Caco-2 (cell line): ENCODE measurements around the gene GHR. TPM values are rescaled to one million over a fixed set of nuclear protein-coding genes. Genes with fewer than 3 reads are reported as not detected.

Source experiments
- BruUV-seq: library from RNA; stranded (reverse); fragments of 400-500 nt; replicated peaks from 2 replicates; lab custom pipeline; 2021; lab: Mats Ljungman, UMichigan
- CTCF ChIA-PET: fragments of 300-600 bp; sonication (Branson Sonifier 250); formaldehyde crosslinking; loops from one replicate; lab custom pipeline; 2022; ENCODE audit warnings: antibody characterized with exemption; lab: Charles Lee
- POLR2A ChIA-PET: fragments of 300-600 bp; sonication (Branson Sonifier 250); formaldehyde crosslinking; loops from one replicate; lab custom pipeline; 2022; ENCODE audit warnings: antibody characterized with exemption; lab: Charles Lee
- DNase-seq, 2 experiments: peaks; one replicate each; pipeline versions ENCODE4 v3.0.0 to v3.0.0-alpha.2; 2020 to 2022
- H3K27me3 ChIP-seq: replicated peaks from 2 replicates; pipeline ENCODE4 v1.6.0; 2011; ENCODE audit warnings: low read length; ENCODE audit not compliant: control insufficient read depth, insufficient read depth
- H3K36me3 ChIP-seq: 2 replicates; pipeline ENCODE4 v1.5.1; 2011; ENCODE audit warnings: low read length; ENCODE audit not compliant: control insufficient read depth, insufficient read depth
- H3K4me1 ChIP-seq: fragments of 250-450 bp; sonication (Bioruptor Pico); 2 replicates; pipeline ENCODE4 v1.5.1; 2020; ENCODE audit warnings: mild to moderate bottlenecking
- H3K4me3 ChIP-seq: 2 replicates; pipeline ENCODE4 v1.5.1; 2011; ENCODE audit warnings: low read depth, mild to moderate bottlenecking, control low read depth, low read length
- H3K9me3 ChIP-seq: fragments of 250-450 bp; sonication (Bioruptor Pico); 2 replicates; pipeline ENCODE4 v1.5.1; 2020; ENCODE audit warnings: mild to moderate bottlenecking, moderate library complexity
- H3K27ac Mint-ChIP-seq: one replicate; pipeline ENCODE4 v1.8.0; 2022; ENCODE audit warnings: mixed read lengths; ENCODE audit not compliant: unreplicated experiment
- H3K27me3 Mint-ChIP-seq: one replicate; pipeline ENCODE4 v1.8.0; 2022; ENCODE audit warnings: mixed read lengths; ENCODE audit not compliant: insufficient read depth, unreplicated experiment
- H3K36me3 Mint-ChIP-seq: one replicate; pipeline ENCODE4 v1.8.0; 2022; ENCODE audit warnings: mild to moderate bottlenecking, mixed read lengths; ENCODE audit not compliant: insufficient read depth, unreplicated experiment
- H3K4me1 Mint-ChIP-seq: one replicate; pipeline ENCODE4 v1.8.0; 2022; ENCODE audit warnings: low read depth, mixed read lengths; ENCODE audit not compliant: unreplicated experiment
- H3K4me3 Mint-ChIP-seq: one replicate; pipeline ENCODE4 v1.8.0; 2022; ENCODE audit warnings: mild to moderate bottlenecking, moderate library complexity, mixed read lengths; ENCODE audit not compliant: unreplicated experiment
- H3K9me3 Mint-ChIP-seq: one replicate; pipeline ENCODE4 v1.8.0; 2022; ENCODE audit warnings: mixed read lengths; ENCODE audit not compliant: unreplicated experiment
- intact Hi-C: fragments of 100-400 bp; cut with micrococcal nuclease; formaldehyde crosslinking; loops from one replicate; pipeline ENCODE4 v1.10.0; 2022; ENCODE audit not compliant: unreplicated experiment
- total RNA-seq: library from RNA; stranded (reverse); gene quantifications from 2 replicates; pipeline ENCODE4 v1.2.3, GENCODE V29; 2022
- TF ChIP-seq, protein P1 (sequence below), 2 experiments: fragments of 200-600 bp in 1 of 2; IDR thresholded peaks; 1 replicate in 1 of 2; 2 replicates in 1 of 2; pipeline versions ENCODE4 v1.5.1 to v1.8.0; 2011 to 2022; ENCODE audit warnings: antibody characterized with exemption in 1 of 2, control low read depth in 1 of 2, inconsistent platforms in 1 of 2, low read depth in 1 of 2, low read length in 1 of 2, mild to moderate bottlenecking in 1 of 2, moderate library complexity in 1 of 2; ENCODE audit not compliant: insufficient read depth in 1 of 2, severe bottlenecking in 1 of 2, unreplicated experiment in 1 of 2

The GHR gene
- total RNA-seq, 1 experiment from 2014 or later = 0.54 TPM

DNA sequence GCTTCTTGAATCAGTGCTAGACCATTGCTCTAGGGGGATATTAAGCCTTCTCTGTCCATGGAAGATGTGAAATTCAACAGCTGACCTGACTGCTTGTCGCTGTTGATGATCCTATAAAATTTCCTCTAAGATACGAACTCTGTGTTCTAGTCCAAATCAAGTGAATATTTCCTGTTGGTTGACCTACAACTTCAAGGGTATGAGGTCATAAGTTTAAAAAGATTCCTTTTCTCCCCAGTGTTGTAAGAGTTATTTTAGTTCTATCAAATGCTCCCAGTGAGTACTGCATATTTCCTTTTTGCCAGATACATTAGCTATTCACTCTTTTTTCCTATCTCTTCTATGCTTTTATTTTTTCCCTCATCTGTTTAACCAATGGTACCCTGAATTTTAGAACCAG lies 230.5 kb downstream of the GHR start:
- H3K36me3 Mint-ChIP-seq = no peaks in the 10 kb centered on the region
- DNase-seq = no peak
- Histone ChIP-seq H3K4me3 (no peak overlapping the region), H3K4me1 (no peaks in the 10 kb centered on the region), H3K9me3 (no peaks in the 10 kb centered on the region), H3K36me3 (no peaks in the 10 kb centered on the region), H3K27me3 (no peaks in the 10 kb centered on the region)
- no TSS peak for BruUV-seq
- no peaks in the 10 kb centered on the region for H3K27me3 Mint-ChIP-seq
- H3K9me3 Mint-ChIP-seq = no peaks in the 10 kb centered on the region
- TF ChIP-seq, protein P1, sequence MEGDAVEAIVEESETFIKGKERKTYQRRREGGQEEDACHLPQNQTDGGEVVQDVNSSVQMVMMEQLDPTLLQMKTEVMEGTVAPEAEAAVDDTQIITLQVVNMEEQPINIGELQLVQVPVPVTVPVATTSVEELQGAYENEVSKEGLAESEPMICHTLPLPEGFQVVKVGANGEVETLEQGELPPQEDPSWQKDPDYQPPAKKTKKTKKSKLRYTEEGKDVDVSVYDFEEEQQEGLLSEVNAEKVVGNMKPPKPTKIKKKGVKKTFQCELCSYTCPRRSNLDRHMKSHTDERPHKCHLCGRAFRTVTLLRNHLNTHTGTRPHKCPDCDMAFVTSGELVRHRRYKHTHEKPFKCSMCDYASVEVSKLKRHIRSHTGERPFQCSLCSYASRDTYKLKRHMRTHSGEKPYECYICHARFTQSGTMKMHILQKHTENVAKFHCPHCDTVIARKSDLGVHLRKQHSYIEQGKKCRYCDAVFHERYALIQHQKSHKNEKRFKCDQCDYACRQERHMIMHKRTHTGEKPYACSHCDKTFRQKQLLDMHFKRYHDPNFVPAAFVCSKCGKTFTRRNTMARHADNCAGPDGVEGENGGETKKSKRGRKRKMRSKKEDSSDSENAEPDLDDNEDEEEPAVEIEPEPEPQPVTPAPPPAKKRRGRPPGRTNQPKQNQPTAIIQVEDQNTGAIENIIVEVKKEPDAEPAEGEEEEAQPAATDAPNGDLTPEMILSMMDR (IDR thresholded peaks at IDR 0.05; ENCODE audit: insufficient read depth in 1 of 2, low read depth in 1 of 2, low read length in 1 of 2, severe bottlenecking in 1 of 2, unreplicated experiment in 1 of 2) = no peak
- POLR2A ChIA-PET = no interaction called here
- H3K4me1 Mint-ChIP-seq = no peaks in the 10 kb centered on the region
- no peak overlapping the region for H3K27ac Mint-ChIP-seq
- no peak overlapping the region for H3K4me3 Mint-ChIP-seq
- CTCF ChIA-PET = no interaction called here
- intact Hi-C loops = no loop called here

DNA sequence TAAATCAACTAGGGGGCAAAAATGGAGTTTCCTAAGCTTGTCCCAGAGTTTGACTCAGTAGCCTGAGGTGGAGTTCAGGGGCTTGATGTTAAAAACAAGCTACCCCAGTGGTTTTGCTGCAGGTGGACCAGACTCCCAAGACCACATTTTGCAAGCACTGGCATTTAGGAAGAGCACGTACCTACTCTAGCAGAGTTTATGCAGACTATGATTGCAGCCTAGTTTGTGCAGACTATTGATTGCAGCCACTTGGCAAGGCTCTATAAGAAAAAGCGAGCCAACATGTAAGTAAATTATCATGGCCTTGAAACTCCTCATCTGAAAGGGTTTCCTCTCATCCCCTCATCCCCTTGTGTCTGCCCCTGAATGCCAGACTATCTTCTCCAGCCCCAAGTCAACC lies 231.4 kb downstream of the GHR start:
- ChIA-PET POLR2A (no interaction called here), CTCF (no interaction called here)
- Mint-ChIP-seq H3K36me3 (no peaks in the 10 kb centered on the region), H3K4me3 (no peak overlapping the region), H3K27ac (no peak overlapping the region), H3K27me3 (no peaks in the 10 kb centered on the region), H3K9me3 (no peaks in the 10 kb centered on the region), H3K4me1 (no peaks in the 10 kb centered on the region)
- no peak overlapping the region for H3K4me3 ChIP-seq
- H3K27me3 ChIP-seq = no peaks in the 10 kb centered on the region
- intact Hi-C loops = no loop called here
- DNase-seq = no peak
- H3K9me3 ChIP-seq = no peaks in the 10 kb centered on the region
- H3K36me3 ChIP-seq = no peaks in the 10 kb centered on the region
- no TSS peak for BruUV-seq
- no peaks in the 10 kb centered on the region for H3K4me1 ChIP-seq
- TF ChIP-seq, protein P1 (IDR thresholded peaks at IDR 0.05; ENCODE audit: insufficient read depth in 1 of 2, low read depth in 1 of 2, low read length in 1 of 2, severe bottlenecking in 1 of 2, unreplicated experiment in 1 of 2) = no peak

DNA sequence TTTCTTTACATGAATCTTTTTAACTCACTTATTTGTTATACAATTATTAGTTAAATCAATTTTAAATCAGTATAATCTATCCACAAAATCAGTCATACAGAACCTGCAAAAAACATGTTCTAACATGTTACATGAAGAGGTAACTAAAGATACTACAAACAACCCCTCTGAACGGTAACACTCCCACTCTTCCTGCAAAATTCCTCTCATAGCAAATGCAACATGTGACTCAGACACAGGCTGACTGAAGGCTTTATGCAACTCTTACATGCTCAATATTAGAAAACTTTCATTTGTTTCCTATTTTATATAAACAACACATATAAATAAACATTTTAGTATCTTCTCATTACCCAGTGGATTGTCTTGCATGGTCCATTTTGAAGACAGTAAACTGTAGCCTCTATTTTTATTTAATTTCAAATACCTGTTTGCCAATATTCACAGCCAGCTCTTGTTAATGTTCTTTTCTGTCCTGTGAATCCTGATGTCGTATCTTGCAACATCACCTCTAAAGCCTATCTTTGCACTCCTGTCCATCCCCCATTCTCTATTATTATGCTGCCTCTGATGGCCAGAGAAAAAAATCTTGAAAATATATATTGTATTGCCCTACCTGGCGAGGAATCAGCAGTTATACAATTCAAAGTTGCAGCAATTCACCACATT lies 232.9 kb downstream of the GHR start:
- Mint-ChIP-seq H3K9me3 (no peaks in the 10 kb centered on the region), H3K4me3 (no peak overlapping the region), H3K27me3 (no peaks in the 10 kb centered on the region), H3K36me3 (no peaks in the 10 kb centered on the region), H3K4me1 (no peaks in the 10 kb centered on the region), H3K27ac (no peak overlapping the region)
- Histone ChIP-seq H3K27me3 (no peaks in the 10 kb centered on the region), H3K36me3 (no peaks in the 10 kb centered on the region), H3K4me3 (no peak overlapping the region), H3K9me3 (no peaks in the 10 kb centered on the region), H3K4me1 (no peaks in the 10 kb centered on the region)
- CTCF ChIA-PET = interaction anchor here (0.9 to 1.4 kb wide), 3 partner anchors 73 to 598 kb away, joined by 3 to 5 read pairs (median 4); no protein-coding TSS in a partner anchor
- no peak for DNase-seq
- no TSS peak for BruUV-seq
- intact Hi-C loops = no loop called here
- TF ChIP-seq, protein P1 (IDR thresholded peaks at IDR 0.05; ENCODE audit: insufficient read depth in 1 of 2, low read depth in 1 of 2, low read length in 1 of 2, severe bottlenecking in 1 of 2, unreplicated experiment in 1 of 2) = no peak
- POLR2A ChIA-PET = no interaction called here
